Measurements from ENCODE around the gene TP53RK. TPM values are rescaled to one million over a fixed set of nuclear protein-coding genes. Genes with fewer than 3 reads are reported as not detected.
A peak's percentile ranks its signal among the peaks of the same experiment; 100 is the strongest.

The TP53RK gene
- 26.8 and 29.7 TPM in 2 replicates for total RNA-seq (2014; rRNA removed)
- 8.0 TPM for polyA plus RNA-seq (2012)

- DNase-seq (ENCODE audit: low read depth): peak; percentile 100
These were observed at the start of gene TP53RK for GRCh38 chr20:46689082-46689753. TSS of gene TP53RK (minus strand) at chr20:46689444. CDS start at chr20:46689414, 30 bp downstream.

DNA sequence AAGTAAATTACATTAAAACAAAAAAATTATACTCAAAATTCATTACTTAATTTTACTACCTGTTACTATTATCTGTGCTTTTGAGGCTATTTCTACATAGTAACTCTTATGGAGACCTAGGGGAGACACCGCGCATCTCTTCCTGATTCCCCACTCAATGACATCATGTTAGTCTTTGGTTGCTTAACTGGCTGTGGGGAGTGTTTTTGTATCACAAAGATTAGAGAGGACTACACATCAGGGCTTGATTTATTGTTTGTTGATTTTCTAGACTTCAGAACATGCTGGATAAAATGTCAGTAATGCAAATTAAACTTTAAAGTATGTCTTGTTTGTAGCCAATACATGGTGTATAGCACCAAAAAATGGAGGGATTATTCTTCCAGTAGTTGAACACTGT is 46.2 kb upstream of the TP53RK start:
- no peak for DNase-seq (ENCODE audit: low read depth)

GRCh38 chr20:46731770-46732169 is 42.5 kb upstream of the TP53RK start:
- no peak for DNase-seq (ENCODE audit: low read depth)

- DNase-seq (ENCODE audit: low read depth): no peak
These were observed 36.2 kb upstream of the TP53RK start for GRCh38 chr20:46725186-46726165.

DNA sequence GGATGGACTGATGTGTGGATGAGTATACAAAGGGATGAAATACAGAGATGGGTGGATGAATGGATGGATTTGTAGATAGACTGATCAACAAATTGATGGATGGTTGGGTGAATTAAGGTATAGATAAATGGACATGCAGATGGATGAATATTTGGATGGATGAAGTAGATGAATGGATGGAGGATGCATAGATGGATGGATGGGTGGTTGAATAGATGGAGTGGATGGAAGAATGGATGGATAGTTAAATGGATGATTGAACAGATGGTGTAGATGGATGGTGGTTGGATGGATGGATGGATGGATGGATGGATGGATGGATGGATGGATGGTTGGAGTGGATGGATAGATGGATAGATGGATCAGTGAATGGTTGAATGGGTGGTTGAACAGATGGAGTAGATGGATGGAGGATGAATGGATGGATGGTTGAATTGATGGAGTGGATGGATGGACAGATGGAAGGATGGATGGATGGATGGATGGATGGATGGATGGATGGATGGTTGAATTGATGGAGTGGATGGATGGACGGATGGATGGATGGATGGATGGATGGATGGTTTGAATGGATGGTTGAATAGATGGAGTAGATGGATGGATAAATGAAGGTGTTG is 35.2 kb upstream of the TP53RK start:
- DNase-seq (ENCODE audit: low read depth): no peak

DNA sequence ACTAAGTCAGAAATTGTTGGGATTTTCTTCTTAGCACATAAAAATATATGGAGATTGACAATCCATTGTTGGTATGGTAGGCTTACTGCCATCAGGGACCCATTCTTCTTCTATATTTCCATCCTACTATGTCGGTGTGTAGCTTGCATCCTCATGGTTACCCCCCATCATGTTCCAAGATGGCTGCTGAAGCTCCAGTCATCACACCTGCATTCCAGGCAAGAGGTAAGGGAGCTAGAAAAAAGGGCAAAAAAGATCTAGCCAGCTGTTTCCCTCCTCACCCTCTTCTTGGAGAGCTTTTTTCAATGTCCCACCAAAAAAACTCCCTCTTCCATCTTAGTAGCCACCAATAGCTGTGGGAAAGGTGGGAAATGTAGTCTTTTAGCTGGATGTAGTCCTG is 33.8 kb upstream of the TP53RK start:
- DNase-seq (ENCODE audit: low read depth): no peak

- DNase-seq (ENCODE audit: low read depth): no peak
These were observed 33.2 kb upstream of the TP53RK start for GRCh38 chr20:46722450-46722849.

GRCh38 chr20:46721476-46721875 is 32.2 kb upstream of the TP53RK start:
- no peak for DNase-seq (ENCODE audit: low read depth)

- peak; percentile 28 for DNase-seq (ENCODE audit: low read depth)
These were observed 31.7 kb upstream of the TP53RK start for GRCh38 chr20:46720776-46721425.

- no peak for DNase-seq (ENCODE audit: low read depth)
These were observed 30.8 kb upstream of the TP53RK start for GRCh38 chr20:46720019-46720418.

DNA sequence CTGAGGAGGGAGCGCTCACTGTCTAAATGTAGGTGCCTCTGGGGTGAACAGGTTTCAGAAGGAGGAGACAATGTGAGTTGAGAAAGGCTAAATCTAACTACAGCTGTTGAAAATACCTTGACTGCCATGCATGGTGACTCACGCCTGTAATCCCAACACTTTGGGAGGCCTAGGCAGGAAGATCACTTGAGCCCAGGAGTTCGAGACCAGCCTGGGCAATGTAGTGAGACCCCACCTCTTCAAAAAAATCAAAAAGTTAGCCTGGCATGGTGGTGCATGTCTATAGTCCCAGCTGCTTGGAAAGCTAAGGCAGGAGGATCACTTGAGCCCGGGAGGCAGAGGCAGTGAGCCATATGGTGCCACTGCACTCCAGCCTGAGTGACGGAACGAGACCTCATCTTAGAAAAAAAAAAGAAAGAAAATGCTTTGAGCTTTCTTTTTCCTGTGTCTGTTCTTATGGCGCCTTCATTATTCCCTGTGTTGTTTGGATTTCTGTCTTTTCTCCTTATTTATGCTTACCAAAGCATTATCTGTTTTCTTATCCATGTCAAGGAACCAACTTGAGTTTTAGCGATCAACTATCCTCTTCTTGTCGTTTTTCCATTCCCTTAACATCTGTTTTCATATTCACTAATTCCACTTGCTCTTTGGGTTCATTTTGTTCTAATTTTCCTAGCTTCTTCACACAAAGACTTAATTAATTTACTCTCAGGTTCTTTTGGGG is 28.7 kb upstream of the TP53RK start:
- DNase-seq (ENCODE audit: low read depth): no peak

- DNase-seq (ENCODE audit: low read depth): peak; percentile 51
These were observed 26.1 kb upstream of the TP53RK start for GRCh38 chr20:46715292-46715756.

GRCh38 chr20:46713957-46714834 is 25.0 kb upstream of the TP53RK start:
- DNase-seq (ENCODE audit: low read depth): no peak

GRCh38 chr20:46712056-46712636 is 22.9 kb upstream of the TP53RK start:
- no peak for DNase-seq (ENCODE audit: low read depth)

DNA sequence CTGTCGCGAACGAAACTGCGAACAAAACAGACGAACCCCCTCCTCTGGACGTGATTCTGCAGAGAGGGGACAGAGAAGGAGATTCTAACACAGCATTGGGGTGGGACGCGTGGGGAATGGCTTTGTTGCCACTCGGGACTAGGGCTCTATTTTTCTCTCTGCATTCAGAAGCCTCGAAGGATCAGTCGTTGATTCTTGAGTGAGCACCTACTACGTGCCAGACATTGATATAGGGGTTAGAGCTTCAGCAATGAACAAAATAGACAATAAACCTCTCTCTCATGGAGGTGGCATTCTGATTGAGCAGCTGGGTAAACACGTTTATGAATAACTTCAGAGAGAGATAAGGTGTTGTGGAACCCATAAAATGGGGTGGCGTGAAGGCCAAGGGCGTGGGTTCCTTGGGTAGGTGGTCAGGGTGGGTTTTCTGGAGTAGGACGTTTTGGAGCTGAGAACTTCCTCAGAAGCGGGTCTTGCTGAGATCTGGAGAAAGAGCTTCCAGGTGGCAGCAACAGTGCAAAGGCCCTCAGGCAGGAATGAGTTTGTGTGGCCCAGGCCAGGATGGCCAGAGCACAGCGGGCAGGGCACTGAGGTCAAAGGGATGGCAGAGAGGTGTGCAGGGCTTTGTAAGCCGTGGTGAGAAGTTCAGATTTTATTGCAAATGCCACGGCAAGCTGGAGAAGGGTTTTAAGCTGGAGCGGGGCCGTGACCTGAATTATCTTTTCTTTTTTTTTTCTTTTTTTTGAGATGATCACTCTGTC is 21.1 kb upstream of the TP53RK start:
- no peak for DNase-seq (ENCODE audit: low read depth)

DNA sequence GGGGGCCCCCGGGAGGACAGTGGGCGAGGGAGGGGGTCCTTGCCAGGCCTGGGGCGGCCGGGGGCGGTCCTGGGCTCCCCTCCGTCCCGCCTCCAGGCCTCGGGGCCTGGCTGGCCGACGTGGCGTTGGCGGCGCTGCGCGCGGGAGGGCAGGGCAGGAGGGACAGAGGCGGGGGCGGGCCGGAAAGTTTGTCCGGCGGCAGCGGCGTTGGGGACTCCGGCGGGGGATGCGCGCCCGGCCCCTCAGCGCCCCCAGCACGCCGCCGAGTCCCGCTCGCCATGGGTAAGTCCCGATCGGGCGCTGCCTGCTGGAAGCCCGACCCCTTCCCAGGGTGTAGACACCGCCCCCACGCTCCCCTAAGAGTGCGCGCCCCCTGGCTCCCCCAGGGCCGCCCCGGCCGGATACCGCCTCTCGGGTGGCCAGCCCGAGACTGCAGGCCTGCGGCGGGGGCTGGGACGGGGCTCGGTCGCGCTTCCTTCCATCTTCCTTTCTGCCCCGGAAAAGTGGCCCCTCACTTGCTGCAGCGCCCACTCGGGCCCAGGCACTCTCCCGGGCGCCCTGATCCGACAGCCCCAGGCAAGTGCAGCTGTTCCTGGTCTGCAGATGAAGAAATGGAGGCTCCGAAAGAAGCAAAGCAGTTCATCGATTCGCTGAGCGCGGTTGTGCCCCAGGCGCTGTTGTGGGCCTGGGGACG is 20.4 kb upstream of the TP53RK start, which contains the start of gene SLC2A10:
SLC2A10 (plus strand) TSS at position 191 of the 694 bp plus-strand sequence; CDS start at position 279, 88 bp downstream.
- DNase-seq (ENCODE audit: low read depth): peak; percentile 53

DNA sequence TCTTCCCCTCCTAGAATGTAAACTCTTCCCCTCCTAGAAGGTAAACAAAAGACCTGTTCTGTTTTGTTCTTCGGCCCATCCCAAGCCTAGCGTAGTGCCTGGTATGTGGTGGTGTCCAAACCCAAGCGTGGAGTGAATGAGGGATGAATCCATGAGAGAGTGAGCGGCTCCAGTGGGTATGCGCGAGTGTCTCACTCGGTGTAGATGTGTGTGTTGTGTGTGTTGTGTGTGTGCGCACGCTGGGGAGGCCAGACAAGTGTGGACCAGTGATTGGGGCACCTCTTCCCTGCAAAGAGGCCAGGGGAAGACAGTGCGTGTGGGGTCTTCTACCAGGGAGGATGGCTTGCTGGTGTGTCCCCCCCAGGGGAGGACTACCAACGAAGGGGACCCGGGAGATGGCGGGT is 19.8 kb upstream of the TP53RK start:
- no peak for DNase-seq (ENCODE audit: low read depth)
